Stomach smooth muscle (tissue), 2 donors: ENCODE data around the gene BIN2.
"Not testable (repeated sequence)": the region's sequence is repeated elsewhere in the genome, so short reads cannot be mapped to it uniquely, and the experiment has no call there.

Source experiments
- H3K27ac ChIP-seq: one replicate; pipeline ENCODE4 v1.7.0; 2013; ENCODE audit warnings: mild to moderate bottlenecking, low read length, inconsistent platforms
- H3K27me3 ChIP-seq, 2 donors: one replicate each; pipeline ENCODE4 v1.7.0; 2013; ENCODE audit warnings: low read length in 2 of 2; ENCODE audit not compliant: insufficient read depth in 2 of 2, control insufficient read depth in 1 of 2
- H3K36me3 ChIP-seq, 2 donors: one replicate each; pipeline ENCODE4 v1.7.0; 2013; ENCODE audit warnings: low read length in 2 of 2; ENCODE audit not compliant: control insufficient read depth in 2 of 2, insufficient read depth in 2 of 2
- H3K4me1 ChIP-seq: one replicate; pipeline ENCODE4 v1.7.0; 2013; ENCODE audit warnings: low read length; ENCODE audit not compliant: control insufficient read depth, insufficient read depth
- H3K4me3 ChIP-seq, 2 donors: one replicate each; pipeline ENCODE4 v1.7.0; 2013; ENCODE audit warnings: low read length in 2 of 2
- H3K9ac ChIP-seq, 2 donors: one replicate each; pipeline ENCODE4 v1.7.0; 2013; ENCODE audit warnings: low read length in 2 of 2, mild to moderate bottlenecking in 1 of 2
- H3K9me3 ChIP-seq, 2 donors: one replicate each; pipeline ENCODE4 v1.7.0; 2013; ENCODE audit warnings: low read length in 2 of 2; ENCODE audit not compliant: control insufficient read depth in 2 of 2
- donor health status: healthy.
- donor health status: Pancreatic carcinoma.

The BIN2 gene

DNA sequence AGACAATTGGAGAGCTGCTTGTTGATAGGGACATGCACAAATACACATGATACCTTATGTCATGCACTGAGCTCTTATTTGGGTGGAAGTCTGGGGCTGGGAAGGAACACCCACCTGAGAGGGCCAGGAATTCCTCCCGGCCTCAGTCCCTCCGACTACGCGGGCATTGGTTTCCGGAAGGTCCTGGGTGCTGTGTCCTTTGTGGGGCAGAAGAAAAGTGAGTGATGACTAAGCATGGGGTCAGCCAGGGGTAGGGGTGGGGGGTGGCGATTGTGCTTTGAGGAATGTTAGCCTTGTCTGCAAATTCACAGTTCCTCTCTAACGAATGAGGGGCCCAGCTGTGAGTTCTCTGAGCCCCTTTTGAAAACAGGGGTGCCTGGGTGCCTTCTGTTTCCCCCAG, 21.7 kb upstream of the BIN2 start:
- H3K4me1 ChIP-seq: peaks cover 4% of the 10 kb centered on the region
- H3K27ac ChIP-seq: no peak overlapping the region
- no peaks in the 10 kb centered on the region for H3K9me3 ChIP-seq
- H3K27me3 ChIP-seq: no peaks in the 10 kb centered on the region
- H3K36me3 ChIP-seq: no peaks in the 10 kb centered on the region
- no peak overlapping the region for H3K4me3 ChIP-seq
- H3K9ac ChIP-seq: no peak overlapping the region

DNA sequence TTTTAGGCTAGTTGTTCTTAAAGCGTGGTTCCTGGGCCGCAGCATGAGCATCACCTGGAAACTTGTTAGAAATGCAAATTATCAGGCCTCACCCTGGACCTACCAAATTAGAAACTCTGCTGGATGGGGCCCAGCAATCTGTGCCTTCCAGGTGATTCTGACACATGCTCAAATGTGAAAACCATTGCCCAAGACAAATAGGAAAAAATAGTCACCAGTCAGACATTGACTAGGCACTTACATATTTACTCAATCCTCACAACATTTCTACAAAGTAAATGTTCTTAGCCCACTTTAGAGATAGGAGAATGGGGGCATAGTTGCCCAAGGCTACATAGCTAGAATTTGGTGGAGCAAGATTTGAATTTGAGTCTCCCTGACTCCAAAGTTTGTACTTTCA, 19.2 kb upstream of the BIN2 start:
- Histone ChIP-seq H3K4me3 (no peak overlapping the region), H3K9me3 (no peaks in the 10 kb centered on the region), H3K4me1 (peaks cover 4% of the 10 kb centered on the region), H3K27me3 (no peaks in the 10 kb centered on the region), H3K27ac (no peak overlapping the region), H3K9ac (no peak overlapping the region), H3K36me3 (no peaks in the 10 kb centered on the region)

DNA sequence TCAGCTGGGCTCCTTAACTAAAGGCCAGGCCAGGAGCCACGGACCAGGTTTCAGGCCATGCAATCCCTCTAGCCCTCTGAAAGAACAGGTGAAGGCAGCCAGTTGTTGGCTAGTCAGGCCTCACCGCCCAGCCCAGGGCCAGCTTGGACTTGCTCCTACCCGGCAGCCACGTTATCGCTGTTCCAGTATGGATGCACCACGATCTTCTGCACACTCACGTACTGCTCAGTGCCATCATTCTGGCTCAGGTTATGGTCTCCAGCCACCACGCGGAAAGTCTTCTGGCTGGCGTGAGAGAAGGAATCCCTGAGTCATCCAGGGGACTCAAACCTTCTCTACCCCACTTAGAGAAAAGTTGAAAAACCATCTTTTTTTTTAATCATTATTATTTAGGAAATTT, 18.4 kb upstream of the BIN2 start:
- Histone ChIP-seq H3K27me3 (no peaks in the 10 kb centered on the region), H3K4me3 (no peak overlapping the region), H3K9ac (no peak overlapping the region), H3K27ac (no peak overlapping the region), H3K9me3 (no peaks in the 10 kb centered on the region), H3K4me1 (peaks cover 4% of the 10 kb centered on the region), H3K36me3 (no peaks in the 10 kb centered on the region)

DNA sequence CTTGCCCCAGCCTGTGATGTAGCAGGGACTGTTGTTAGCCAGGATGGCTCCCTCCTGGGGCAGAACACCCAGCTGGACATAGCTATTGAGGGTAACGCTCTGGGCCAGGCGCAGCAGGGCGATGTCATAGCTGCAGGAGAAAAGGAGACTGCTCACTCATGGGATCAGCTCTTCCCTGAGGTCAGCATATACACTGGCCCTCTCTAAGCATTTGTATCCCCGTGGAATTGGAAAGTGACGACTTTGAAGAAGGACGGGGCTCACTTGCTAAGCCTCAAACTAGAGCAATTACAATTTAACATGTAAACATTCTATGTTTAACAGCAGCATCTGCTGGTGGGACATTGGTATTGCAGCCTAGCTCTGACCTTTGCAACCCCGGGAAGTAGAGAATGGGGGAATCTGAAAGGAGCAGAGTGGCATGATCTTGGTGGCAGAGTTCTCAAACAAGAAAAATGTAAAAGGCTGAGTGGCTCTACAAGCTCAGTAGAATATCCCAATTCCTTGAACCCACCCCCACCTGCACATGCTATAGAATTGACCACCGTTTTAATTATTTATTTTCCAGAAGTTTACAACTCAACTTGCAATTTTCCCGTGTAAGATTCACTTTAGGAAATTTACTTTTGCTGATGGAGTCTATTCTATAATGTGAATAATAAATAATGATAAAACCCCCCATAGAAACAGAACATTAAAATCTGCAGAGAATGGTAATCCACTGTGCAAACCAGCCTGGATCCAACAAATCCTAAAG, 17.5 kb upstream of the BIN2 start:
- Histone ChIP-seq H3K9ac (peak overlapping the region in 1 of 2 donors; percentile 69), H3K27ac (no peak overlapping the region), H3K36me3 (no peaks in the 10 kb centered on the region), H3K4me1 (peaks cover 4% of the 10 kb centered on the region), H3K4me3 (peak overlapping the region; percentile 55 to 68), H3K9me3 (no peaks in the 10 kb centered on the region), H3K27me3 (no peaks in the 10 kb centered on the region)

DNA sequence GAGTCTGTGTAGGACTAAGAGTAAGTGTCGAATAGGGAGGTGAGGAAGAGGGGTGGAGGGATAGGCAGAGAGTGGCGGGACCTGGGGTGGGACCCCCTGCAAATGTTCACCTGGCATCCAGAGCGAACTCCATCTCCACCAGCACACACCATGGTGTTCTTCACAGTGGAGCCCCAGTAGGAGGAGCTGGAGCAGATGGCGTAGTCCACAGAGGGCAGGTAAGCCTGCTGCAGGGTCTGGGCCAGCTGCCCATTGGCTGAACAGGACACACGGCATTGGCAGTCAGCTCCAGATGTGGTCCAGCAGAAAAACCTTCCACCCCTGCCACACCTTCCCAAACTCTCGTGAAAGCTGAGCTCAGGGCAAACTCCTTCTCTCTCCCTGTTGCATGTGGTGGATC, 15.8 kb upstream of the BIN2 start:
- Histone ChIP-seq H3K4me1 (peaks cover 4% of the 10 kb centered on the region), H3K9ac (no peak overlapping the region), H3K27me3 (no peaks in the 10 kb centered on the region), H3K9me3 (no peaks in the 10 kb centered on the region), H3K27ac (no peak overlapping the region), H3K4me3 (no peak overlapping the region), H3K36me3 (no peaks in the 10 kb centered on the region)

DNA sequence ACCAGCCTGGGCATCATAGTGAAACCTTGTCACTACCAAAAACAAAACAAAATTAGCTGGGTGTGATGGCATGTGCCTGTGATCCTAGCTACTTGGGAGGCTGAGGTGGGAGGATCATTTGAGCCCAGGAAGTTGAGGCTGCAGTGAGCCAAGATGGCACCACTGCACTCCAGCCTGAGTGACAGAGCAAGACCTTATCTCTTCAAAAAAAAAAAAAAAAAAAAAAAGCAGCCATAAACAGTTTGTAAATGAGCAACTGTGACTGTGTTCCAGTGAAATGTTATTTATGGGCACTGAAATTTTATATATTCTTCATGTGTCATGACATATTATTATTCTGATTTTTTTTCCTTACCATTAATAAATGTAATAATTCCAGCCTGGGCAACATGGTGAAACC, 13.4 kb upstream of the BIN2 start:
- H3K36me3 ChIP-seq, H3K27ac ChIP-seq, H3K9me3 ChIP-seq, H3K4me3 ChIP-seq, H3K27me3 ChIP-seq, H3K4me1 ChIP-seq, H3K9ac ChIP-seq: not testable (repeated sequence)

DNA sequence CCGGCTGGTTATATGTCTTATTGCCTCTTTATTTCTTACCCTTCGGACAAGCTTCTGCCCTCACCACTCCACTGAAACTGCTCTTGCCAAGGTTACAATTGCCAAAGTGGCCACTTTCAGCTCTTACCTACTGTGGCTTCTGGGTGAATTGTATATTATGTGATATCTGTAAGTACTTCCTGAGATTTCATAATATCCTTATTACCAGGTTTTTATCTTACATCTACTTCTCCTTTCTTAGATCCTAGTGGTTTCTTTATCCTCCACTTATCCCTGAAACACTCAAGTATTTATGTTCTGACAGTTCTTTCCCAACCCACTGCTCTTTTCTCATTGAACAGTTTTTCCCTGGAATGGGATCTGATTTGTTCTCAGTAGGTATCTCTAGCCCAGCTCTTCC, 12.0 kb upstream of the BIN2 start:
- no peak overlapping the region for H3K4me3 ChIP-seq
- H3K27me3 ChIP-seq: no peaks in the 10 kb centered on the region
- H3K4me1 ChIP-seq: no peaks in the 10 kb centered on the region
- H3K9ac ChIP-seq: no peak overlapping the region
- no peaks in the 10 kb centered on the region for H3K9me3 ChIP-seq
- H3K36me3 ChIP-seq: no peaks in the 10 kb centered on the region
- H3K27ac ChIP-seq: no peak overlapping the region

DNA sequence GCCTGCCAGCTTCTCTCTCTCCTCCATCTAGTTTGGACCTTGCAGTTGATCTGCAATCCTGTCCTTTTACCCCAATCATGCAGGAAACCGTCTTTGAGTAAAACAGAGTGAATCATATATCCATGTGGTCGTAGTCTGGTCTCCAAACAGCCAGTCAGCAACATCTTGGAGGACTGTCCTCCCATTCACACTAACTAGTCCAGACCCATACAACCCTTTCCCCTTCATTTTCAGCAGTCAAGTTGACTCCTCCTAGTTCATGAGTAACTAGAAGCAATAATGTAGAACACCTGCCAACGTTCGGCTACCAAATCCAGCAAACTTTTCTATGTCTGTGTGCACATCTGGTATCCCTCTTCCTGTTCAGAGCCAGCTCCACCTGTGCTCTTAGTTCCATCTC, 10.8 kb upstream of the BIN2 start:
- Histone ChIP-seq H3K9me3 (no peaks in the 10 kb centered on the region), H3K9ac (no peak overlapping the region), H3K4me1 (no peaks in the 10 kb centered on the region), H3K27ac (no peak overlapping the region), H3K27me3 (no peaks in the 10 kb centered on the region), H3K4me3 (no peak overlapping the region), H3K36me3 (no peaks in the 10 kb centered on the region)

DNA sequence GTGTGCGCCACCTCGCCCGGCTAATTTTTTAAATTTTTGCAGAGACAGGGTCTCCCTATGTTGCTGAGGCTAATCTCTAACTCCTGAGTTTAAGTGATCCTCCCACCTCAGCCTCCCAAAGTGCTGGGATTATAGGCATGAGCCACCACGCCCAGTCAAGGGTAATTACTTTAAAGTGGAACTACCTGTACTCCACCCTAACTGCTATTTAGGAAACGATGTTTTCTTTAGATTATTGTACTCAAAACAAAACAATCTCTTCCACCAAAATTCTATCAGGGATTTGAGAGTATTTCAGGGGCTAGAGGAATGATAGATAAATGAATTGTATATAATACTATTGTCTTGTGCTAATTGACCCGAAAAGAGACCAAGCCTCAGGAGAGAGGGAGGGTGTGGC, 9.6 kb upstream of the BIN2 start:
- Histone ChIP-seq H3K9me3 (no peaks in the 10 kb centered on the region), H3K36me3 (no peaks in the 10 kb centered on the region), H3K27ac (no peak overlapping the region), H3K9ac (no peak overlapping the region), H3K4me1 (no peaks in the 10 kb centered on the region), H3K4me3 (no peak overlapping the region), H3K27me3 (peaks cover 0 to 1% of the 10 kb centered on the region in 2 donors)

DNA sequence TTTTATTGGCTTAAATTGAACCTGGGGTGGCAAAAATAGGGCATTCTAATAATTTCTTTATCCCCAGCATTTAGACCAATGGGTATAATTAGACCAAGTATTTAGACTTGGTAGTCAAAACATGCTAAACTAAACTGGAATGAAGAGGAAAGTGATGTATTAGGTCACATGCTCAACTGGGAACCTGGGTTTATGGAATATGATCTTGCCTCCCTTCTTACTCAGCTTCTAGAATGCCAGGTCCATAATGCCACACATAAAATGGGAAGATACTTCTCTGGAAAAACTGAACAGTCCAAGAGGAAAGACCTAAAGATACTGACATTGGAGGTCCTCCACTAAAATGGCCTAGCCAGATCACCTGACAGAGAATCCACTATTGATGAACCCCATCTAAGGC, 6.2 kb upstream of the BIN2 start:
- Histone ChIP-seq H3K4me1 (no peaks in the 10 kb centered on the region), H3K27ac (no peak overlapping the region), H3K4me3 (no peak overlapping the region), H3K27me3 (peaks cover 0 to 3% of the 10 kb centered on the region in 2 donors), H3K36me3 (no peaks in the 10 kb centered on the region), H3K9ac (no peak overlapping the region), H3K9me3 (no peaks in the 10 kb centered on the region)

DNA sequence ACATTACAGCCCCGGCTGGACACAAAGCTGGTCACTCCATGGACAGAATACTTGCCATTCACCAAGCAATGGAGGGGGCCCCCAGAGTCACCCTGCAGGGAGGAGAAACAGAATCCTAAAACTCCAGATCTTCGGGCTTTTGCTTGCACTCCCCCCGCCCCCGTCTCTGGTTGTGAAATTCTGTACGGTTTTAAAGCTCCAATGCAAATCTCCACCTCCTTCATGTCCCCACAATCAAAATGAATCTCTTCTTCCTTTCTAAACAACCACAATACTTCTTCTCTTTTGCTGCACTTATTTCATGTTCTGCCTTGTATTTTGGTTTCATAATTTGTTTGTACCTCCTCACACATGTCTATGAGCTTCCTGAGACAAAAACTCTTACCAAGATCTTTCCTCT, 5.8 kb upstream of the BIN2 start:
- H3K4me3 ChIP-seq: no peak overlapping the region
- no peak overlapping the region for H3K27ac ChIP-seq
- no peak overlapping the region for H3K9ac ChIP-seq
- H3K9me3 ChIP-seq: no peaks in the 10 kb centered on the region
- no peaks in the 10 kb centered on the region for H3K4me1 ChIP-seq
- H3K36me3 ChIP-seq: no peaks in the 10 kb centered on the region
- H3K27me3 ChIP-seq: peaks cover 0 to 3% of the 10 kb centered on the region in 2 donors
